AG04449 (cell line): ENCODE data around the gene CDC45.
A peak's percentile ranks its signal among the peaks of the same experiment; 100 is the strongest.

Source experiments
- CTCF ChIA-PET: fragments of 350-600 bp; formaldehyde crosslinking; extraction: SDS; loops from one replicate; lab custom pipeline; 2021; ENCODE audit warnings: antibody characterized with exemption; lab: Yijun Ruan, JAX
- POLR2A ChIA-PET: fragments of 400-600, 350-600 bp; formaldehyde crosslinking; extraction: SDS; loops from one replicate; lab custom pipeline; 2020; ENCODE audit warnings: antibody characterized with exemption, inconsistent platforms; lab: Yijun Ruan, JAX
- DNase-seq: peaks from one replicate; pipeline ENCODE4 v3.0.0-alpha.2; 2010; ENCODE audit warnings: low read depth, low spot score
- H3K4me3 ChIP-seq: 2 replicates; pipeline ENCODE4 v1.5.1; 2011; ENCODE audit warnings: low read depth, mild to moderate bottlenecking, control low read depth, low read length
- CTCF ChIP-seq: IDR thresholded peaks from one replicate; pipeline ENCODE4 v1.5.1; 2011; ENCODE audit warnings: mild to moderate bottlenecking, moderate library complexity, low read length, control low read depth, inconsistent platforms; ENCODE audit not compliant: insufficient read depth; ENCODE audit errors: missing control alignments

Gene CDC45

DNA sequence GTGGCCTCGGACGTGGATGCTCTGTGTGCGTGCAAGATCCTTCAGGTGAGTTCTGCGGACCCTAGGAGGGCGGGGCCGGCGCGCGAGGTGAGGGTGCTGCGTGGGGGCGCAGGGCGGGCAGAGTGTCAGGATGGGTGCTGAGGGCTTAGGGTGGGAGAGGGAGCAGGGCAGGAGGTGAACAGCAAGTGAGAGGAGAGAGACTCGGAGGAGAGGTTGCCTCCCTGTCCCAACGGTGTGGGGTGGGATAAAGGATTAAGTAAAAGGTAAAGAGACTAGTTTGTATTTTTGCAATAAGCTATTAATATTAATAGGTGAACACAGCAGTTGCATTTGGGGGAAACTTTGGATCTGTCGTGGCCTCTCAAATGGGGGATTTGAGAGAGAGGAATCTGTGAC, 451 bp downstream of the CDC45 start:
- DNase-seq = no peak
- ChIA-PET POLR2A (interaction anchor here (0.8 to 1.3 kb wide), 3 partner anchors 41 to 335 kb away, joined by 3 to 6 read pairs (median 4); partner anchors contain the start of genes ESS2, HIRA and MRPL40), CTCF (interaction anchor here (1.5 kb wide), 1 partner anchor 16 kb away, joined by 3 read pairs; no protein-coding TSS in a partner anchor)
- TF ChIP-seq CTCF = no peak
- peak overlapping the region; percentile 82 for H3K4me3 ChIP-seq

GRCh38 chr22:19480789-19481188, 1.1 kb downstream of the CDC45 start:
- ChIA-PET CTCF (no interaction called here), POLR2A (no interaction called here)
- TF ChIP-seq CTCF = no peak
- no peak for DNase-seq
- no peak overlapping the region; the same call in 1 of the 2 replicates for H3K4me3 ChIP-seq

DNA sequence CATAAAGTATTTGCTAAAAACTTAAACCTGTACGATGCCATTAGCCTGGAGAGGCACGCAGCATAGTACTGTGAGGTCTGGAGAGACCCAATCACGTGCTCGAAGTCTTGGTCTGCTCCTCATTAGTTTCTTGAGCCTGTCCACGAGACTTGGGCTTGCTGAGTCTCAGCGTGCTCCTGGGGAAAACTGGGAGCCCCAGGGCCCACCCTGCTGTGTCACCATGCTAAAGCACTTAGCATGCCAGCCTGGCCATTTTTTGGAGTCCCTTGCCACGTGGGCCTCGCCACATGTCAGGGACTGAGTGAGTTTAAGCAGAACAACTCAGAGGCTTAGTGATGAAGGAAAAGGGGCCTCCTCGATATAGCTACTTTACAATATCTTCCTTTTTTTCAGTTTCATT, 2.6 kb downstream of the CDC45 start:
- no peak overlapping the region for H3K4me3 ChIP-seq
- TF ChIP-seq CTCF = no peak
- CTCF ChIA-PET = no interaction called here
- POLR2A ChIA-PET = no interaction called here
- DNase-seq = no peak

GRCh38 chr22:19483481-19484244, 3.9 kb downstream of the CDC45 start:
- ChIA-PET POLR2A (no interaction called here), CTCF (interaction anchor here (1.3 kb wide), 1 partner anchor 149 kb away, joined by 3 read pairs; no protein-coding TSS in a partner anchor)
- no peak for TF ChIP-seq CTCF
- no peak overlapping the region for H3K4me3 ChIP-seq
- peak; percentile 67 for DNase-seq

DNA sequence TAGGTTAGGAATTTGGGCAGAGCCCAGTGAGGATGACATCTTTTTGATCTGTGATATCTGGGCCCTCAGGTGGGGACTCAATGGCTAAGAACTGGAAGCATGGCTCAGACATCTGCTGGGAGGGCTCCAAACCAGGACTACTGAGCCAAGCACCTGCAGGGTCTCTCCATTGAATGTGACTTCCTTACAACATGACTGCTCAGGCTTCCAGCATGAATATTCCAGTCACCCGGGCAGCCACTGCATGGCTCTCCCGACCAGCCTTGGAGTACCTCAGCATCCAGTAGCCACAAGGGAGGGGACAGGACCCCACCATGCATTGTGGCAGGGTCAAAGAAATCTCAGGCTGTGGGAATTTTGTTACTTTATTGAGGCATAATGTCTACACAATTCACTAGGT, 8.6 kb downstream of the CDC45 start:
- ChIA-PET POLR2A (no interaction called here), CTCF (interaction anchor here (7.8 kb wide), 1 partner anchor 142 kb away, joined by 68 read pairs; no protein-coding TSS in a partner anchor)
- no peak for TF ChIP-seq CTCF

More for the DNA sequence above, 8.6 kb downstream of the CDC45 start:
- DNase-seq = no peak
- H3K4me3 ChIP-seq = no peak overlapping the region
